Spleen (tissue), 7 donors: ENCODE data around the gene PKIG.

ENCODE experiments used
- CTCF ChIP-seq, 11 experiments: fragments of 200-600 bp in 7 of 11; fragments of 450-650 bp in 4 of 11; sonication (generic) in 4 of 11; IDR thresholded peaks in 8 of 11; conservative IDR thresholded peaks in 3 of 11; 1 replicate in 7 of 11; 2 replicates in 4 of 11; pipeline versions ENCODE4 v1.4.0 to v1.8.0; 2016 to 2021; ENCODE audit warnings: antibody characterized with exemption in 11 of 11, inconsistent platforms in 4 of 11, mild to moderate bottlenecking in 1 of 11
- POLR2A ChIP-seq, 3 donors: fragments of 450-650 bp; IDR thresholded peaks; one replicate each; pipeline ENCODE4 v1.5.1; 2017; ENCODE audit warnings: antibody characterized with exemption in 3 of 3, mild to moderate bottlenecking in 1 of 3
- POLR2AphosphoS5 ChIP-seq, 3 donors: sonication (generic); formaldehyde crosslinking; IDR thresholded peaks; one replicate each; pipeline ENCODE4 v1.5.1; 2017; ENCODE audit warnings: antibody characterized with exemption in 3 of 3
- donor health status: DM: no; HTN: no; CAD: no; lungs with moderate emphysema.
- donor health status: DM: no; HTN: no; CAD: no.
- donor health status: DM: no; HTN: no; CAD: no.

GRCh38 chr20:44600301-44600700 lies 17.9 kb downstream of the PKIG start:
- TF ChIP-seq CTCF (IDR thresholded peaks at IDR 0.05 in 8 of 11, conservative IDR thresholded peaks at IDR 0.05 in 3 of 11): no peak
- no peak for TF ChIP-seq POLR2AphosphoS5 (IDR thresholded peaks at IDR 0.05)
- TF ChIP-seq POLR2A (IDR thresholded peaks at IDR 0.05): no peak
